AG09309 (cell line): Measurements from ENCODE around the gene CSHL1.

Source experiments
- DNase-seq: peaks from one replicate; pipeline ENCODE4 v3.0.0-alpha.2; 2010; ENCODE audit warnings: low read depth
- H3K4me3 ChIP-seq: 2 replicates; pipeline ENCODE4 v1.5.1; 2011; ENCODE audit warnings: mild to moderate bottlenecking, low read depth, low read length, moderate library complexity; ENCODE audit not compliant: control insufficient read depth
- CTCF ChIP-seq: IDR thresholded peaks from 2 replicates; pipeline ENCODE4 v1.5.1; 2011; ENCODE audit warnings: mild to moderate bottlenecking, low read depth, low read length, inconsistent platforms; ENCODE audit not compliant: insufficient read depth, control insufficient read depth; ENCODE audit errors: missing control alignments

CSHL1 gene

GRCh38 chr17:63954402-63955063 lies 43.5 kb upstream of the CSHL1 start:
- DNase-seq, result no peak
- H3K4me3 ChIP-seq, result no peak overlapping the region
- no peak for TF ChIP-seq CTCF

GRCh38 chr17:63950940-63951907 lies 40.2 kb upstream of the CSHL1 start:
- TF ChIP-seq CTCF, result peak; percentile 13
- no peak overlapping the region for H3K4me3 ChIP-seq
- DNase-seq, result no peak

GRCh38 chr17:63949576-63950250 lies 38.7 kb upstream of the CSHL1 start:
- H3K4me3 ChIP-seq, result no peak overlapping the region
- DNase-seq, result no peak
- TF ChIP-seq CTCF, result no peak

GRCh38 chr17:63948521-63948920 lies 37.5 kb upstream of the CSHL1 start:
- no peak overlapping the region for H3K4me3 ChIP-seq
- no peak for DNase-seq
- TF ChIP-seq CTCF, result no peak

GRCh38 chr17:63947711-63948330 lies 36.8 kb upstream of the CSHL1 start:
- no peak for TF ChIP-seq CTCF
- no peak for DNase-seq
- no peak overlapping the region for H3K4me3 ChIP-seq

- H3K4me3 ChIP-seq, result no peak overlapping the region
- DNase-seq, result no peak
- TF ChIP-seq CTCF, result peak; percentile 79
Measured at GRCh38 chr17:63946440-63947363, 35.6 kb upstream of the CSHL1 start.
